ENCODE data around the gene MGLL.
"Not testable (repeated sequence)": the region's sequence is repeated elsewhere in the genome, so short reads cannot be mapped to it uniquely, and the experiment has no call there.

MGLL gene

GRCh38 chr3:127684871-127685707, 137.2 kb downstream of the MGLL start:
- DNase-seq = peak; percentile 20

GRCh38 chr3:127682561-127682960, 139.8 kb downstream of the MGLL start:
- DNase-seq = no peak

- DNase-seq = not testable (repeated sequence)
Observed at GRCh38 chr3:127682175-127682554, 140.2 kb downstream of the MGLL start.

- DNase-seq = no peak
Observed at GRCh38 chr3:127680798-127681221, 141.5 kb downstream of the MGLL start.

DNA sequence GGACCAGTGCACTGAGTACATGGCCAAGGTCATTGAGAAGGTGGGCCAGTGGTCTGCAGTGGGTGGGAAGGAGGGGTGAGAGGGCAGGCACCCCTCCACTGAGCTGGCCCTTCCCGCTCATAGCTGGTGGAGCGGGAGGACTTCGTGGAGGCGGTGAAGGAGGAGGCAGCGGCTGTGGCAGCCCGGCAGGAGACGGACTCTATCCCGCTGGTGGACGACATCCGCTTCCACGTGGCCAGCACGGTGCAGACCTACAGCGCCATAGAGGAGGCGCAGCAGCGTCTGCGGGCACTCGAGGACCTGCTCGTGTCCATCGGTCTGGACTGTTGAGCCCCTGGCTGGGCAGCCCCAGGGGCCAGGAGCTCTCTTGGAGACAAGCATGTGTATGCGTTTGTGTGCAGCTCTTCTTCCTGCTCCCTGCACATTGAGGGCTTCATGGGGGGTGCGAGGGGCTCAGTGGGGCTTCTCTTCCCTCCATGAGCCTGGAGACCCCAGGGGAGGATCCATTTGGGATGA, 142.1 kb downstream of the MGLL start:
- DNase-seq = no peak

DNA sequence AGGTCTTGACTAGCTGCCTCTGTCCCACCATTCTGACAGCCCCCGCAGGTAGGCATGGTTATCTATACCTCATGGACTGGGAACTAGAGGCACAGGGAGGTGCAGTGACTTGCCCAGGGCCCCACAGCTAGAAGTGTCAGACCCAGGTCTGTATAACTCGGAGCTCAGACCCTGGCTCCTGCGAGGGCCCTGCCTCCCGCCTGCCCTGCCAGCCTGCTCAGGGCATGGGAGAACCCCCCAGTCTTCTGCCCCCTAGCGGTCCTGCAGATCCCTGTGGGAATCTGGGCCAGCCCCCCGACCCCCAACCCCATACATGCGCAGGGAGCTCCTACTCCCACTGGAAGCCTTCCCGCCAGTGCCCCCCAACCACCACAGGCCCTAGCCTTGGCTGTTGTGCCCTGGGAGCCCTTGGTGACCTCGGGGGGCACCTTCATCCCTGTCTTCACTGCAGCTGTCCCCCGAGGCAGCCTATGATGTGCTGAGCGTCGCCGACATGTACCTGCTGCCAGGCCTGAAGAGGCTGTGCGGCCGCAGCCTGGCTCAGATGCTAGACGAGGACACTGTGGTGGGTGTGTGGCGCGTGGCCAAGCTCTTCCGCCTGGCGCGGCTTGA, 142.7 kb downstream of the MGLL start:
- no peak for DNase-seq

DNA sequence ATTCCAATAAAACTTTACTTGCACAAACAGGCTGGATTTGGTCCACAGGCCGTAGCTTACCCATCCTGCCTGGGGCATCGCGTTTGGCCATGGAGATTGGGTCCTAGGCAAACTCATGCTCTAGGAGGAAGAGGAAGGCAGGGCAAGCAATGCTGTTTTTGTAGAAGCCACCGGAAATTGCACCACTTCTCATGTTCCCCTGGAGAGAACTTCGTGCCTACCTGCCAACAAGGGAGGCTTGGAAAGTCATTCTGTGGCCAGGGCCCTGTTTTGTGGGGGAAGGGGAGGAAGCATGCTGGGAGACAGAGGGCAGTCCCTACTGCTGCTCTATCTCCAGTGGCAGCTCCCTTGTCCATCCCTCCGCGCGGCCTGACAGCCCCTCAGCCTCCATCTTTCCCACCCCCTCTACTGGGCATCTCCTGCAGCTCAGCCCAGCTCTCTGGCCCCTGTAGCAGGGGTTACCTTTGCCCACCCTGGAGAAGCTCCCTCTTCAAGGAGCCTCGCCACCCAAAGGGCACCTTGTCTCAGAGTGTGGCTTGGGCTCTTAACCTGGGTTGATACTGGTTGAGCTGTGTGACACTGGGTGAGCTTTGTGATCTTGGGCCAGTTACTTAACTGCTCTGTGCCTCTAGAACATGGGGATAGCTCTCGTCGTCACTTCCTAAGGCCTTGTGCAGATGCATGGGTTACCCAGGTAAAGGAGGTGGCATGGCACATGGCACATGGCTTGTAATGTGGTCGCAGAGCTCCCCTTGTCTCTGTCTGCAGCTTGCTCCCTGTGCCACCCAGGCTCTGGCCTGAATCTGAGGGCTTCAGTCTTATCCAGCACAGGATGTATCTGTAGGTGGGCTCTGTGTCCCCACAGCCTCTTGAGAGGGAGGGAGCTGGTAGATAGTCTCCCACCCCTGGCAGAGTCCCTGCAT, 143.4 kb downstream of the MGLL start:
- no peak for DNase-seq

- DNase-seq = no peak
Observed at GRCh38 chr3:127678315-127678599, 144.1 kb downstream of the MGLL start.

GRCh38 chr3:127677541-127678314, 144.6 kb downstream of the MGLL start:
- DNase-seq = no peak

GRCh38 chr3:127676921-127677351, 145.4 kb downstream of the MGLL start:
- no peak for DNase-seq

DNA sequence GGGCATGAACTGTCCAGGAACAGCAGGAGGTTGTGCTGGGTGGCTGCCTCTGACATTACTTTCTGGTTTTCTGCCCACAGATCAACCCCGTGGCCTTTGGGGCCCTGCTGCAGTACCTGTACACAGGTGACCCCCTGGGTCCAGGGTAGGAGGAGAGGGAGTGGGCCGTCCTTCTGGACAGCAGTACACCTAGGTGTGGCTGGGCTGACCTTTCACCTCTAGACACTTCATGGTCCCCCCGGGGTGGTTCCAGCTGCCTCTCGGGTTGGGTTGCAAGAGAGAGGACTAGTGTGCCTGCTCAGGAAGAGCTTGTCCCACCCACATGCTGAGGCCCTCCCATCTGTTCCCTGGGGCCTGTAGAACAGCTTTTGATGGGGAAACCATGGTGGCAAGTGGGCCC, 145.9 kb downstream of the MGLL start:
- DNase-seq = no peak

GRCh38 chr3:127675651-127676391, 146.5 kb downstream of the MGLL start:
- no peak for DNase-seq

- DNase-seq = no peak
Observed at GRCh38 chr3:127674790-127675189, 147.5 kb downstream of the MGLL start.

DNA sequence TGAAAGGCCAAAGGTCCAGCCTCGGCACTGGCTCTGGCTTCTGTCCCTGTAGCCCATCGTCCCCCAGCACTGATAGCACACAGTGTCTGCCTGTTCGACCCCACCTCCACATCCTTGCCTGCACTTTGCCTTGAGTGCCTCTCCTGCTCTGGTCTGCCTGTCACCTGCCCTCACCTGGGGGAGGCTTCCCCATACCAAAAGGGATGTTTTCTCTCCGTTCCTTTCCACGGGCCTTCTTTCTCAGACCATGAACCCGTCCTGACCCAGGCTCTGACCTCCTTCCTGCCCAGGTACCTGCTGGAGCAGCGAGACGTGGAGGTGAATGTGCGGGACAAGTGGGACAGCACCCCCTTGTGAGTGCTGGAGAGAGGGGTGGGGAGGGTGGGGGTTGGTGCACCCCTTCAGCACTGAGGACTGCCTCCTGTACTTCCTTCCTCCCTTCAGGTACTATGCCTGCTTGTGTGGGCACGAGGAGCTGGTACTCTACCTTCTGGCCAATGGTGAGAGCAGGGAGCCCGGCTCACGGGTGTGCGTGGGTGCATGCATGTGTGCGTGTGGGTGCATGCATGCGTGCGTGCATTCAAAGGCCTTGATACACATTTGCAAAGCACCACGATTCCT, 148.1 kb downstream of the MGLL start:
- DNase-seq = no peak

DNA sequence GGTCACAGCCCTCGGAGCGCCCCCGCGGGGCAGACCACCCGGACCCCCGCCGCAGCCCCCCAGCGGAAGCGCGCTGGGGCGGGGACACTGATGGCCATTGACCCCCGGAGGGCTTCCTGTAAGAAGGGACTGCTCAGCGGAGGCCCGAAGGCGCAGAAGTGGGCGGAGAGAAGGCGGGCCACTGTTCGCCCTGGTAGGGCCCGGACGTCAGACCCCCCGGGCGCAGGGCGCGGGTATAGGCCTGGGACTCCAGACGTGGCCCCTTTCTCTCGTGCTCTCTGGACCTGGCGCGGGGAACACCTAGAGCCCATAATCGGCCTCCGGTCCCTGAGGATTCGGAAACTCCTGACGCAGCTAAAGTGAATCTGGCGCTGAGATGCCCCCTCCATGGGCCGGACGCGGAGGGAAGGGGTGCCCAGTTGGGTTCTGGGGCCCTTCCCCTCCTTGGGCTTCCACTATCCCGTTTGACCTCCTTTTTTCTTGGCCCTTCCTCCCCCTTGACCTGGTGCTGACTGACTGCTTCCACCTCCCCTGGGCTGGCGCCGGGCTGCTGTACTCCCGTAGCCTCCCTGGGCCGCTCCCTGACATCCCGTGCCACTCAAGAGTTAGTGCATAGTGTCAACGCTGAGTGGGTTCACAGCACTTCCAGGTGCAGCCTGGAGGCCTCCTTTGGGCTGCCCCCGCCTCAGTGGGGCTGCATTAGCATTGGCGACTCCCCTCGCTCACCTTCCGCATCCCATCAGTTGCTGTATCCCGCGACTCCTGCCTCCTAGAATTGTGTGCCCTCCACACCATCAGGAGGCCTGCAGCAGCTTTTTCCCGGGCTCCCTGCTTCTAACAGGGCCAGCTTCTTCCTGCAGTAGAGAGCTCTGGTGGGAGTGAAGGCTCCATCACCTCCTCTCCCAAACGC, 148.9 kb downstream of the MGLL start:
- peak; percentile 65 for DNase-seq

DNA sequence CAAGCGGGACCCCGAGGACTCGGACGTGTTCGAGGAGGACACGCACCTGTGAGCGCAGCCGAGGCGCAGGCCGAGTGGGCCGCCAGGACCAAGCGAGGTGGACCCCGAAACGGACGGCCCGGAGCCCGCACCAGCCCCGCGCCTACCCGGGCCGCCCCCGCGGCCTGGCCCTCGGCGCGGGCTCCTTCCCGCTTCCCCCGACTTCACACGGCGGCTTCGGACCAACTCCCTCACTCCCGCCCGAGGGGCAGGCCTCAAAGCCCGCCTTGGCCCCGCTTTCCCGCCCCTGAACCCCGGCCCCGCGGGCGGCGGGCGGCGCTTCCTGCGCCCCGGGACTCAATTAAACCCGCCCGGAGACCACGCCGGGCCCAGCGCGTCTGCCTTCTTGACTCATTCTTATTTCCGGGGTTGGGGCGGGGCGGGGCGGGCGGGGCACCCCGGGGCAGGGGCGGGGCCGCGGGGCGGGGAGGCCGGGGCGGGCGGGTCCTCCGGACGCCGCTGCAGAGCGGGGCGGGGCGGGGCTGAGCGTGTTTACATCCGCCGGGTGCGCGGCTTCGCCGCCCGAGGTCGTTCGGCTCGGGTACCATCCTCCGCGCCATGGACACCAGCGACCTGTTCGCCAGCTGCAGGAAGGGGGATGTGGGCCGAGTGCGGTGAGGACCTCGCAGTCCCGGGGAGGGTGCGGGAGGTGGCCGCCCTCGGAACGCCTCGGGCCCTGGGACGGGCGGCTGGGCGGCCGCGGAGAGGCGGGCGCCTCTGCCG, 149.7 kb downstream of the MGLL start, which contains the start of gene ABTB1:
Gene ABTB1, plus strand, starts transcription at position 524 of the 762 bp plus-strand sequence. Its CDS starts 74 bp downstream, at position 598.
- DNase-seq = peak; percentile 90

DNA sequence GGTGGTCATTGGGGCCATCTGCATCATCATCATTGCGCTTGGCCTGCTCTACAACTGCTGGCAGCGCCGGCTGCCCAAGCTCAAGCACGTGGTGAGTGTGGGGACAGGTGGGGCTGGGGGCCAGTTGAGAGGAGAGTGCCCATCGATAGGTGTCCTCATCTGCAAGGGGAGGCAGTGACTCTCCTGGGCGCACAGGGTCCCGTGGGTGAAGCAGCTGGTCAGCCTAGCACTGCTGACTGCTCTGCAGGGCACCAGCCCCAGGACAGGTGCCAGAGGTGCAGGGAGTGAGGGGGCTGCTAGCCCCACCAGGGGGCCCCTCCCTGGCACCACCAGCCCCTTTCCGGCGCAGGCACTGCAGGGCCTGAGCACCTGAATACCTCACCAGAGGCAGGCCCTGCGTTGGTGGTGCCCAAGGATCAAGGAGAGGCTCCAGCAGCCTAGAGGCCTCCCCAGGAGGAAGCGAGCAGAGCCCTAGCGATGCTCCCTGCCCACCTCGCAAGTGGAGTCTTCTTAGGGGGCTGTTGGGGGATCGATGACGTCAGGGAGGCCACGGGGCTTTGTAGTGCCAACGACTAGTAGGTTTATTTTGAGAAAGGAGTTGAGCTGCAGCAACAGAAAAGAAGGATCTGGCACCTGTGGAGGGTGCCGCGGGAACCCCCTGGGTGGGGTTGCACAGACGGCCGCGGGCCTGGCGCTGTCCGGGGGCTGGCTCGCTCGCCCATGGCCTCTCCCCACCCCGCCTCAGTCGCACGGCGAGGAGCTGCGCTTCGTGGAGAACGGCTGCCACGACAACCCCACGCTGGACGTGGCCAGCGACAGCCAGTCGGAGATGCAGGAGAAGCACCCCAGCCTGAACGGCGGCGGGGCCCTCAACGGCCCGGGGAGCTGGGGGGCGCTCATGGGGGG, 150.5 kb downstream of the MGLL start:
- peak; percentile 31 for DNase-seq

Data from RPMI8226 (cell line).